Ishikawa (cell line): Measurements from ENCODE around the gene STRN.

Experiments used
- CEBPB ChIP-seq: IDR thresholded peaks from 2 replicates; pipeline ENCODE4 v1.6.1; 2012
- EP300 ChIP-seq: IDR thresholded peaks from 2 replicates; pipeline ENCODE4 v1.6.1; 2012; ENCODE audit warnings: borderline replicate concordance
- REST ChIP-seq: IDR thresholded peaks from 2 replicates; pipeline ENCODE4 v1.6.1; 2012; ENCODE audit warnings: low read depth, mild to moderate bottlenecking
- TCF12 ChIP-seq: IDR thresholded peaks from 2 replicates; pipeline ENCODE4 v1.6.1; 2012; ENCODE audit warnings: low read depth
- TEAD4 ChIP-seq: IDR thresholded peaks from 2 replicates; pipeline ENCODE4 v1.6.1; 2012

GRCh38 chr2:36808386-36809068 is 157.8 kb downstream of the STRN start:
- TF ChIP-seq TCF12 (no peak), TEAD4 (no peak), CEBPB (no peak), EP300 (no peak), REST (no peak)
